OCI-LY7 (cell line): ENCODE measurements around the gene FBXL15. TPM values are rescaled to one million over a fixed set of nuclear protein-coding genes. Genes with fewer than 3 reads are reported as not detected.

Source experiments
- BruUV-seq: library from RNA; stranded (reverse); fragments of 400-500 nt; replicated peaks from 2 replicates; lab custom pipeline; 2021; lab: Mats Ljungman, UMichigan
- CTCF ChIA-PET: fragments of 300-600 bp; sonication (Branson Sonifier 250); formaldehyde crosslinking; loops from one replicate; lab custom pipeline; 2022; ENCODE audit warnings: antibody characterized with exemption; ENCODE audit not compliant: unreplicated experiment; lab: Charles Lee
- POLR2A ChIA-PET: fragments of 300-600 bp; sonication (Branson Sonifier 250); formaldehyde crosslinking; loops from one replicate; lab custom pipeline; 2022; ENCODE audit warnings: antibody characterized with exemption; lab: Charles Lee
- DNase-seq: peaks from one replicate; pipeline ENCODE4 v3.0.0-alpha.2; 2015; ENCODE audit warnings: low spot score
- H2AFZ ChIP-seq: fragments of 200-600 bp; sonication (generic), shearing (Covaris generic); 2 replicates; pipeline ENCODE4 v1.6.1; 2014; ENCODE audit warnings: mild to moderate bottlenecking, antibody characterized with exemption, low read length, moderate library complexity
- H3K27ac ChIP-seq: fragments of 200-600 bp; sonication (generic); 2 replicates; pipeline ENCODE4 v1.5.1; 2014; ENCODE audit warnings: mixed run types, low read depth, mild to moderate bottlenecking, moderate library complexity, low read length, inconsistent platforms; ENCODE audit not compliant: poor library complexity, severe bottlenecking
- H3K36me3 ChIP-seq: fragments of 200-600 bp; sonication (generic); 2 replicates; pipeline ENCODE4 v1.6.1; 2014; ENCODE audit warnings: mild to moderate bottlenecking, antibody characterized with exemption, low read length, moderate library complexity, mixed read lengths; ENCODE audit not compliant: insufficient read depth
- H3K4me1 ChIP-seq: fragments of 200-600 bp; sonication (generic); 2 replicates; pipeline ENCODE4 v1.5.1; 2014; ENCODE audit warnings: mild to moderate bottlenecking, low read length; ENCODE audit not compliant: insufficient read depth, poor library complexity, severe bottlenecking
- H3K4me2 ChIP-seq: fragments of 200-600 bp; sonication (generic); 2 replicates; pipeline ENCODE4 v1.6.1; 2014; ENCODE audit warnings: mild to moderate bottlenecking, low read length
- H3K4me3 ChIP-seq: fragments of 200-600 bp; sonication (generic); 2 replicates; pipeline ENCODE4 v1.5.1; 2014; ENCODE audit warnings: mild to moderate bottlenecking, low read depth, low read length; ENCODE audit not compliant: poor library complexity, severe bottlenecking
- H3K79me2 ChIP-seq: fragments of 200-600 bp; sonication (generic); 2 replicates; pipeline ENCODE4 v1.6.1; 2016; ENCODE audit warnings: low read depth, mild to moderate bottlenecking, low read length, moderate library complexity, mixed read lengths; ENCODE audit not compliant: insufficient read depth
- H3K9me2 ChIP-seq: fragments of 200-600 bp; sonication (generic); 2 replicates; pipeline ENCODE4 v1.6.1; 2016; ENCODE audit warnings: mild to moderate bottlenecking, low read length, mixed read lengths; ENCODE audit not compliant: insufficient read depth
- H3K9me3 ChIP-seq: fragments of 200-600 bp; sonication (generic); 2 replicates; pipeline ENCODE4 v1.6.1; 2014; ENCODE audit warnings: mild to moderate bottlenecking, mixed run types, low read length, mixed read lengths
- H4K20me1 ChIP-seq: fragments of 200-600 bp; sonication (generic); 2 replicates; pipeline ENCODE4 v1.6.1; 2014; ENCODE audit warnings: mild to moderate bottlenecking, antibody characterized with exemption, low read length, moderate library complexity, mixed read lengths; ENCODE audit not compliant: insufficient read depth
- EZH2phosphoT487 ChIP-seq: fragments of 200-600 bp; sonication (generic); IDR thresholded peaks from 2 replicates; pipeline ENCODE4 v1.6.1; 2018; ENCODE audit warnings: low read depth, borderline replicate concordance, mild to moderate bottlenecking, mixed run types, antibody characterized with exemption, low read length, moderate library complexity, mixed read lengths
- intact Hi-C: fragments of 100-400 bp; cut with micrococcal nuclease; formaldehyde crosslinking; loops from one replicate; pipeline ENCODE4 v1.10.0; 2022; ENCODE audit not compliant: unreplicated experiment
- total RNA-seq, 2 experiments: library from RNA; depleted of rRNA in 1 of 2; stranded (reverse); fragments of >200 nt in 1 of 2; shearing (Covaris generic) in 1 of 2; gene quantifications; 2 replicates each; pipeline ENCODE4 v1.2.3, GENCODE V29; 2014 to 2022
- TF ChIP-seq, protein P1 (sequence below): fragments of 200-600 bp; sonication (generic); conservative IDR thresholded peaks from 2 replicates; pipeline ENCODE4 v1.5.1; 2014; ENCODE audit warnings: mild to moderate bottlenecking, antibody characterized with exemption, low read length, moderate library complexity, mixed read lengths

Gene FBXL15
- total RNA-seq, 2 experiments from 2014 or later, result 13.3 to 18.2 TPM

DNA sequence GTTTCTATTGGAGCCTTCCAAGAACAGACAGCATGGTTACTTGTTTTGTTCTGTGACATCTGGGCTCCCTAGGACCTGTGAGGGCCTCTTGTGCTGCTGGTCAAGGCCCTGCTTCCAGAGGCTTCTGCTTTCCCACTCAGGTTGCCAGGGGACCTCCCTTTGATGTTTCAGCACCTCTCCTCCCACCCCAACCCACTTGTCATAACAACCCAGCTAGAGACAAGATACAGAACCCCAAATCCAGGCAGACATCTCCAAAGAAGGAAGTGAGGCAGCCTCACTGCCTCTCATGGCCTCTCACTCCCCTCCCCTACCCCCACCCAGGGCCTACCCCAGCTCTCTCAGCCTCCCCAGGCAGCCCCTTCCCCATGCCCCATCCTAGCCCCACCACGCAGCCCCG is 13.8 kb upstream of the FBXL15 start:
- intact Hi-C loops, result no loop called here

DNA sequence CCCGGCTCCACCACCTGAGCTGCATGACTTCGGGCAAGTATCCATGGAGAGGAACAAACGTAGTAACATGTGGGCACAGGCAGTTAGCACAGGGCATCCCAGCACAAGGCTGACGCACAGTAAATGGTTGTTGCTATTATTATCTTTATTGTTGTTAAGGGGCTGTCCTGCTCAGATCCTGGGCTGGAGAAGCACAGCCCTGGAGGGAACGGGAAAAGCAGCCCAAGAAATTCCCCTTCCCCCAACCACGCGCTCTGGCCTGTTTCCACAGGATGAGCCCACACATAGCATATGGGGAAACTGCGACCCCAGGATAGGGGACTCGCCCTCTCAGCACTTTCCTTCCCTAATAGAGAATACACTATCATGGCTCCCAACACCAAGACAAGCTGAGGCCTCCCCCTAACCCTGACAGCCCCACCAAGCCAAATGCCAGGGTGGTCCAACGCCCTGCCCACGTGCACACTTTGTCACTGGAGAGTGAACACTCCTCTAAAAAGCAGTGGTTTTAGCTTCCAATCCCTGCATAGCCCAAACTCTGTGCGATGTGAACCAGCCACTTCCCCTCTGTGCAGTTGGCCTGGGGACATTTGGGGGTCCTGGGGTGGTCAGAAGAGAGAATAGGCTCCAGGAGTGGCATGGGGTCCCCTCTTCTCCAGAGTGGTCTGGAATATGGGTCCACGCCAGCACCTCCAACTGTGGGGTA is 13.1 kb upstream of the FBXL15 start:
- Histone ChIP-seq H3K9me3 (no peaks in the 10 kb centered on the region), H3K4me2 (no peak overlapping the region), H3K4me1 (peaks cover 3% of the 10 kb centered on the region), H3K27ac (no peak overlapping the region), H4K20me1 (peaks cover 5% of the 10 kb centered on the region; the same call in 1 of the 2 replicates), H3K9me2 (no peaks in the 10 kb centered on the region), H3K4me3 (no peak overlapping the region), H3K79me2 (no peaks in the 10 kb centered on the region), H2AFZ (no peak overlapping the region), H3K36me3 (no peaks in the 10 kb centered on the region; the same call in 1 of the 2 replicates)
- no TSS peak for BruUV-seq
- ChIA-PET POLR2A (interaction anchor here (1.0 kb wide), 1 partner anchor 13 kb away, joined by 3 read pairs; the partner anchor contains the start of gene FBXL15), CTCF (interaction anchor here (0.6 kb wide), 1 partner anchor 12 kb away, joined by 3 read pairs; the partner anchor contains the start of gene NFKB2)
- intact Hi-C loops, result no loop called here
- no peak for DNase-seq
- TF ChIP-seq, protein P1, sequence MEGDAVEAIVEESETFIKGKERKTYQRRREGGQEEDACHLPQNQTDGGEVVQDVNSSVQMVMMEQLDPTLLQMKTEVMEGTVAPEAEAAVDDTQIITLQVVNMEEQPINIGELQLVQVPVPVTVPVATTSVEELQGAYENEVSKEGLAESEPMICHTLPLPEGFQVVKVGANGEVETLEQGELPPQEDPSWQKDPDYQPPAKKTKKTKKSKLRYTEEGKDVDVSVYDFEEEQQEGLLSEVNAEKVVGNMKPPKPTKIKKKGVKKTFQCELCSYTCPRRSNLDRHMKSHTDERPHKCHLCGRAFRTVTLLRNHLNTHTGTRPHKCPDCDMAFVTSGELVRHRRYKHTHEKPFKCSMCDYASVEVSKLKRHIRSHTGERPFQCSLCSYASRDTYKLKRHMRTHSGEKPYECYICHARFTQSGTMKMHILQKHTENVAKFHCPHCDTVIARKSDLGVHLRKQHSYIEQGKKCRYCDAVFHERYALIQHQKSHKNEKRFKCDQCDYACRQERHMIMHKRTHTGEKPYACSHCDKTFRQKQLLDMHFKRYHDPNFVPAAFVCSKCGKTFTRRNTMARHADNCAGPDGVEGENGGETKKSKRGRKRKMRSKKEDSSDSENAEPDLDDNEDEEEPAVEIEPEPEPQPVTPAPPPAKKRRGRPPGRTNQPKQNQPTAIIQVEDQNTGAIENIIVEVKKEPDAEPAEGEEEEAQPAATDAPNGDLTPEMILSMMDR, result no peak
- no peak for TF ChIP-seq EZH2phosphoT487

More for the DNA sequence above, 13.8 kb upstream of the FBXL15 start:
- no peak overlapping the region for H3K27ac ChIP-seq
- H3K4me3 ChIP-seq, result no peak overlapping the region
- H3K9me3 ChIP-seq, result no peaks in the 10 kb centered on the region
- TF ChIP-seq, protein P1, result no peak
- no peak for TF ChIP-seq EZH2phosphoT487
- no peak overlapping the region for H3K4me2 ChIP-seq
- H4K20me1 ChIP-seq, result peaks cover 5% of the 10 kb centered on the region; the same call in 1 of the 2 replicates
- H3K9me2 ChIP-seq, result no peaks in the 10 kb centered on the region
- H2AFZ ChIP-seq, result no peak overlapping the region
- peaks cover 3% of the 10 kb centered on the region; the same call in 1 of the 2 replicates for H3K36me3 ChIP-seq
- no peaks in the 10 kb centered on the region for H3K79me2 ChIP-seq
- BruUV-seq, result no TSS peak
- ChIA-PET CTCF (interaction anchor here (0.7 kb wide), 1 partner anchor 532 kb away, joined by 5 read pairs; no protein-coding TSS in a partner anchor), POLR2A (interaction anchor here (0.6 to 1.0 kb wide), 2 partner anchors 13 to 861 kb away, joined by 3 to 7 read pairs; partner anchors contain the start of gene FBXL15)
- DNase-seq, result no peak
- H3K4me1 ChIP-seq, result no peaks in the 10 kb centered on the region
